Dermis blood vessel endothelial cell (primary cell): ENCODE results near the gene VAV2. TPM values are rescaled to one million over a fixed set of nuclear protein-coding genes. Genes with fewer than 3 reads are reported as not detected.
A peak's percentile ranks its signal among the peaks of the same experiment; 100 is the strongest.

Source experiments
- DNase-seq: peaks from one replicate; pipeline ENCODE4 v3.0.0; 2010
- total RNA-seq: library from RNA; depleted of rRNA; stranded (reverse); fragments of >200 nt; gene quantifications from 2 replicates; pipeline ENCODE4 v1.2.3, GENCODE V29; 2014

The VAV2 gene
- total RNA-seq, 1 donor from 2014 or later, result 19.6 TPM

- no peak for DNase-seq
Observed at GRCh38 chr9:133793471-133793870, 198.7 kb downstream of the VAV2 start.

GRCh38 chr9:133792721-133793470, 199.2 kb downstream of the VAV2 start:
- DNase-seq, result peak; percentile 82

GRCh38 chr9:133791735-133792649, 200.1 kb downstream of the VAV2 start:
- no peak for DNase-seq

- DNase-seq, result no peak
Observed at GRCh38 chr9:133791069-133791468, 201.1 kb downstream of the VAV2 start.

GRCh38 chr9:133789778-133790177, 202.3 kb downstream of the VAV2 start:
- DNase-seq, result peak; percentile 12

- DNase-seq, result peak; percentile 83
Observed at GRCh38 chr9:133788819-133789717, 203.1 kb downstream of the VAV2 start.

GRCh38 chr9:133788045-133788818, 203.9 kb downstream of the VAV2 start:
- no peak for DNase-seq

- peak; percentile 29 for DNase-seq
Observed at GRCh38 chr9:133787754-133788025, 204.4 kb downstream of the VAV2 start.

GRCh38 chr9:133786907-133787753, 205.0 kb downstream of the VAV2 start:
- DNase-seq, result no peak

GRCh38 chr9:133786371-133786753, 205.8 kb downstream of the VAV2 start:
- DNase-seq, result no peak

- DNase-seq, result no peak
Observed at GRCh38 chr9:133785753-133786370, 206.3 kb downstream of the VAV2 start.

GRCh38 chr9:133784731-133785561, 207.2 kb downstream of the VAV2 start:
- no peak for DNase-seq

- no peak for DNase-seq
Observed at GRCh38 chr9:133783331-133783731, 208.8 kb downstream of the VAV2 start.

GRCh38 chr9:133782157-133783130, 209.7 kb downstream of the VAV2 start:
- peak; percentile 86 for DNase-seq

- no peak for DNase-seq
Observed at GRCh38 chr9:133781828-133782135, 210.3 kb downstream of the VAV2 start.

- no peak for DNase-seq
Observed at GRCh38 chr9:133780962-133781827, 210.9 kb downstream of the VAV2 start.

- no peak for DNase-seq
Observed at GRCh38 chr9:133780404-133780945, 211.6 kb downstream of the VAV2 start.
